Adrenal gland (tissue), 5 donors: ENCODE data around the gene LMX1B.

Experiments
- POLR2A ChIP-seq, 2 donors: fragments of 450-650 bp; IDR thresholded peaks; one replicate each; pipeline ENCODE4 v1.6.1; 2017; ENCODE audit warnings: antibody characterized with exemption in 2 of 2, mild to moderate bottlenecking in 2 of 2, moderate library complexity in 1 of 2
- TF ChIP-seq, protein P1 (sequence below), 6 experiments: fragments of 450-650 bp in 4 of 6; fragments of 200-600 bp in 2 of 6; sonication (generic) in 1 of 6; IDR thresholded peaks; 1 replicate in 5 of 6; 2 replicates in 1 of 6; pipeline versions ENCODE4 v1.5.1 to v1.8.0; 2016 to 2021; ENCODE audit warnings: antibody characterized with exemption in 6 of 6, mild to moderate bottlenecking in 2 of 6, moderate library complexity in 1 of 6
- donor health status: DM: no; HTN: no; CAD: no.

- TF ChIP-seq, protein P1, sequence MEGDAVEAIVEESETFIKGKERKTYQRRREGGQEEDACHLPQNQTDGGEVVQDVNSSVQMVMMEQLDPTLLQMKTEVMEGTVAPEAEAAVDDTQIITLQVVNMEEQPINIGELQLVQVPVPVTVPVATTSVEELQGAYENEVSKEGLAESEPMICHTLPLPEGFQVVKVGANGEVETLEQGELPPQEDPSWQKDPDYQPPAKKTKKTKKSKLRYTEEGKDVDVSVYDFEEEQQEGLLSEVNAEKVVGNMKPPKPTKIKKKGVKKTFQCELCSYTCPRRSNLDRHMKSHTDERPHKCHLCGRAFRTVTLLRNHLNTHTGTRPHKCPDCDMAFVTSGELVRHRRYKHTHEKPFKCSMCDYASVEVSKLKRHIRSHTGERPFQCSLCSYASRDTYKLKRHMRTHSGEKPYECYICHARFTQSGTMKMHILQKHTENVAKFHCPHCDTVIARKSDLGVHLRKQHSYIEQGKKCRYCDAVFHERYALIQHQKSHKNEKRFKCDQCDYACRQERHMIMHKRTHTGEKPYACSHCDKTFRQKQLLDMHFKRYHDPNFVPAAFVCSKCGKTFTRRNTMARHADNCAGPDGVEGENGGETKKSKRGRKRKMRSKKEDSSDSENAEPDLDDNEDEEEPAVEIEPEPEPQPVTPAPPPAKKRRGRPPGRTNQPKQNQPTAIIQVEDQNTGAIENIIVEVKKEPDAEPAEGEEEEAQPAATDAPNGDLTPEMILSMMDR (IDR thresholded peaks at IDR 0.05) = no peak
- TF ChIP-seq POLR2A (IDR thresholded peaks at IDR 0.05) = no peak
Observed at GRCh38 chr9:126636983-126637798, 23.5 kb downstream of the LMX1B start.
